Measurements from ENCODE around the gene APBA2.
A peak's percentile ranks its signal among the peaks of the same experiment; 100 is the strongest.

APBA2 gene

GRCh38 chr15:28961391-28961790 lies 75.6 kb downstream of the APBA2 start:
- peak; percentile 39 for DNase-seq

DNA sequence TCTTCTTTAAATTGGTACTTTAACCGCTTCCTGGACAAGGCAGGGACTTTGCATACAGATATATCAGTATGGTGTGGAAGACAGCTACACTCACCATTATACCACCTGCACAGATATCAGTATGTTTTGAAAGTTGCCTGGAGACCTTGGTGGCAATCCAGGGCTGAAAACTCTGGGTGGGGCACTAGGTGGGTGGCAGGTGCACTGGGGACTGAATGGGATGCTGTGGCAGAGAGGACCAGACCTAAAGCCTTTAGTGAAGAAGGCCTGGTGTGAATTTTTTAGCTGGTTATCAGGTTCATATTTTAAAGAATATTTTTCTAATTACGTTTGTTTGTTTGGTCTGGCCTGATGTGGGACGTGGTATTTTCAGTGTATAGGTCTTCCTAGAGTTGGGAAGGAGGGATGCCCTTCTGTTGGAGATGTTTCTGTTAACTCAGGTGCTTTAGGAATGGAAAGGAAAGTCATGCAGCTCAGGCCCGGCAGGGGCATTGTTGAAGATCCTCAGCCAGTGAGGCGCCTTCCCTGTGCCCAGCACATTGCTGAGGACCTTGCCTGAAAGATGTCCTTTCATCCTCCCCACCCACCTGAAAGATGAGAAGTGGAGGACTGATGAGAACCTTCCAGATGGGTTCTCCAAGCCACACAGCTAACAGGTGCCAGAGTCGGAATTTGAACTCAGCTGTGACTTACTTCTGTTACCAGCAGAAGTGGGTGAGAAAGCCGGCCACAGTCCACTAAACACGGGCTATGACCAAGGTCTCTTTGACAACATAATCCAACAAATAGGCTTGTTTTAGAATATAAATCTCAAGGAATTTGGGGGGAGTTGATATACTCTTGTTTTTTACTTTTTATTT lies 77.3 kb downstream of the APBA2 start:
- DNase-seq, result peak; percentile 51

DNA sequence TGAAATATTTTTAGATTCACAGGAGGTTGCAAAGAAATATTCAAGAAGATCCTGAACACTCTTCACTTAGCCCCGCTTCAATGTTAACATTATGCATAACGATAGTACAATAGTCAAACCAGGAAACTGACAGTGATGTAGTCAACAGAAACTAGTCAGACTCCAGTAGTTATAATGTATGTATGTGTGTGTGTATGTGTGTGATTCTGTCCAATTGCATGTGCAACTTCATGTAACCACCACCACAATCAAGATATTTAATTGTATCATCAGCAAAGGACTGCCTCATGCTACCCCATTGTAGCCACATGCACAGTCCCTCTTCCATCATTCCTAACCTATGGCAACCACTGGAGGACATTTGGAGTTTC lies 77.9 kb downstream of the APBA2 start:
- DNase-seq, result peak; percentile 32

GRCh38 chr15:28964098-28964497 lies 78.3 kb downstream of the APBA2 start:
- no peak for DNase-seq

GRCh38 chr15:28967066-28967465 lies 81.3 kb downstream of the APBA2 start:
- no peak for DNase-seq

DNA sequence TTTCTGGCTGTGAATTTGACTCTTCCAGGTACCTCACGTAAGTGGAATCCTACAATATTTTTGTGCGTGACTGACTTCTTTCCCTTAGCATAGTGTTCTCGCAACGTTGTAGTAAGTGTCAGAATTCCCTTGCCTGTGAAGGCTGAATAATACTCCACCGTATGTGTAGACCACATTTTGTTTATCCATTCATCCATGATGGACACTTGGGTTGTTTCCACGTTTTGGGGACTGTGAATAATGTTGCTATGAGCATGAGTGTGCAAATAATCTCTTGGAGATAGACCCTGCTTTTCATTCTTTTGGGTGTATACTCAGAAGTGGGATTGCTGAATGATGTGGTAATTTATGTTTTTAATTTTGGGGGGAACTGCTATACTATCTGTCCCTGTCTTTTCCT lies 82.2 kb downstream of the APBA2 start:
- DNase-seq, result no peak

GRCh38 chr15:28969511-28970085 lies 83.8 kb downstream of the APBA2 start:
- peak; percentile 37 for DNase-seq

- DNase-seq, result no peak
Observed at GRCh38 chr15:28974142-28974541, 88.4 kb downstream of the APBA2 start.

GRCh38 chr15:28975766-28976179 lies 90.0 kb downstream of the APBA2 start:
- peak; percentile 84 for DNase-seq

DNA sequence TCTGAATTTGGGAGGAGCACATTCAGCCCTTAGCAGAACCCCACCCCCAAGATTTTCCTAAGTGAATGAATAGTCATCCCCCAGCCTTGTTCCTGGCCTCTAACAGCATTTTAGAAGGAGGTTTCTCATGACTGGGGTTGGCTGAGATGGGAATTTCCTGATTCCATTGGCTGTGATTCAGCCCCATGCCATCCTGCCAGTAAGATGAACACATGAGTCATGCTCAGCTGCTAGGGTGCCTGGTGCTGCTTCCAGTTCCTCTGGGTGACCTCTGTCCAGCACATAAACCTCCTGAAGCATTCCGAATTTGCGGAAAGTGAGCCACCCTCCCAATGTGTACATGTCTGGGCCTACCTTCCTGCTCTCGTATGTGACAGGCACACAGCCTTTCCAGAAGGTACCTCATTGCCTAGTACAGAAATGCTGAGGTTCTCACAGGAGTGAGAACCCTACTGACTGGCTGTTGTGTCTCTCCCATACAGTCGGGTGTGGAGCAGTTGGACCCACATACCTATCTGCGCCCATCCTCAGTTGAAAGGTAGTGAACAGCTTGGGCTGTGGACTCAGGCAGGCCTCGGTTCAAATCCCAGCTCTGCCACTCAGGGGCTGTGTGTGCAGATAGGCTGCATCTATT lies 91.7 kb downstream of the APBA2 start:
- no peak for DNase-seq

GRCh38 chr15:28978011-28978378 lies 92.2 kb downstream of the APBA2 start:
- no peak for DNase-seq

DNA sequence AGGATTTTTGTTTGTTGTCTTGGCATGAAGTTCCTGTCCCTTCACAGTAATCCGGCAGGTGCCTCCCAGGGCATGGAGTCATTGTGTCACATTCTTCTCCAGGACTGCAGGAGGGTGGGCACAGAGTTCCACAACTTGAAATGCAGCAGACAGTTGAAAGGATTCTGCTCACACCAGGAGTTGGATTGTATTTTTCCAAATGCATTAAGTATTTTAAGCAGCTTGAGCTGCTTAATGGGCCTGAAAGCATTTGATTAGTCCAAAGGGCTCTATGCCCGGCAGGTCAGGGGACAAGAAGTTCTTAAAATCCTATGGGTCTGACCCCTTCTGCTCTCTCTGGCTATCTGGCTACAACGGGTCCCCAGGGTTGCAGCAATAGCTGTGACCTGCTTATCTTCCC lies 92.9 kb downstream of the APBA2 start:
- DNase-seq, result no peak

GRCh38 chr15:28979208-28979841 lies 93.6 kb downstream of the APBA2 start:
- no peak for DNase-seq

DNA sequence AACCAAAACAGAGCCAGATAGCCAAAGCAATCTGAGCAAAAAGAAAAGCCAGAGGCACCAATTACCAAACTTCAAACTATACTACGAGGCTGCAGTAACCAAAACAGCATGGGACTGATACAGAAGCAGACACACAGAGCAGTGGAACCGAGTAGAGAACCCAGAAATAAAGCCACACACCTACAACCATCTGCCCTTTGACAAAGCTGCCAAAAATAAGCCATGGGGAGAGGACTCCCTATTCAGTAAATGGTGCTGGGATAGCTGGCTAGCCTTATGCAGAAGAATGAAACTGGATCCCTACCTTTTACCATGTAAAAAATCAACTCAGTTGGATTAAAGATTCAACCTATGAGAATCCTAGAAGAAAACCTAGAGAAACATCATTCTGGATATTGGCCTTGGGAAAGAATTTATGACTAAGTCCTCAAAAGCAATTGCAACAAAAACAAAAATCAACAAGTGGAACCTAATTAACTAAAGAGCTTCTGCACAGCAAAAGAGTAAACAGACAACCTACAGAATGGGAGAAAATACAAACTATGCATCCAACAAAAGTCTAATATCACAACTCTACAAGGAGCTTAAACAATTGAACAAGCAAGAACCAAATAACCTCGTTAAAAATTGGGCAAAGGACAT lies 95.1 kb downstream of the APBA2 start:
- DNase-seq, result no peak

DNA sequence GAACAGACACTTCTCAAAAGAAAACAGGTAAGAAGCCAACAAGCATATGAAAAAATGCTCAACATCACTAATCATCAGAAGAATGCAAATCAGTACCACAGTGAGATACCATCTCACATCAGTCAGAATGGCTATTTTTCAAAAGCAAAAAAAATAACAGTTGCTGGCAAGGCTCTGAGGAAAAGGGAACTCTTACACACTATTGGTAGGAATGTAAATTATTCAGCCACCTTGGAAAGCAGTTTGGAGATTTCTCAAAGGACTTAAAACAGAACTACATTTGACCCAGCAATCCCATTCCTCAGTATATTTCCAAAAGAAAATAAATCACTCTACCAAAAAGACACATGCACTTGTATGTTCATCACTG lies 95.6 kb downstream of the APBA2 start:
- no peak for DNase-seq

DNA sequence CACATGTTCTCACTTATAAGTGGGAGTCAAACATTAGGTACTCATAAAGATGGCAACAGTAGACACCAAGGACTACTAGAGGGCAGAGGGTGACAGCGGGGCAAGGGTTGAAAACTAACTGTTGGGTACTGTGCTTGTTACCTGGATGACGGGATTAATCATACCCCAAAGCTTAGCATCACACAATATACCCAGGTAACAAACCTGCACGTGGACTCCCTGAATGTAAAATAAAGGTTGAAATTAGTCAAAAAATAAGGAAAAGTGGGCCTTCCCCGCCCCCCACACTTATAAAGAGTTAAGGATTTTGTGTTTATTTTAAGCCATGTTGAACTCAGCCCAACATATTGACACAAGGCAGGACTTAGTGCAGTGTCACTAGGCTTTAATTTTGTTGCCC lies 96.1 kb downstream of the APBA2 start:
- no peak for DNase-seq

- no peak for DNase-seq
Observed at GRCh38 chr15:28982886-28983285, 97.1 kb downstream of the APBA2 start.

DNA sequence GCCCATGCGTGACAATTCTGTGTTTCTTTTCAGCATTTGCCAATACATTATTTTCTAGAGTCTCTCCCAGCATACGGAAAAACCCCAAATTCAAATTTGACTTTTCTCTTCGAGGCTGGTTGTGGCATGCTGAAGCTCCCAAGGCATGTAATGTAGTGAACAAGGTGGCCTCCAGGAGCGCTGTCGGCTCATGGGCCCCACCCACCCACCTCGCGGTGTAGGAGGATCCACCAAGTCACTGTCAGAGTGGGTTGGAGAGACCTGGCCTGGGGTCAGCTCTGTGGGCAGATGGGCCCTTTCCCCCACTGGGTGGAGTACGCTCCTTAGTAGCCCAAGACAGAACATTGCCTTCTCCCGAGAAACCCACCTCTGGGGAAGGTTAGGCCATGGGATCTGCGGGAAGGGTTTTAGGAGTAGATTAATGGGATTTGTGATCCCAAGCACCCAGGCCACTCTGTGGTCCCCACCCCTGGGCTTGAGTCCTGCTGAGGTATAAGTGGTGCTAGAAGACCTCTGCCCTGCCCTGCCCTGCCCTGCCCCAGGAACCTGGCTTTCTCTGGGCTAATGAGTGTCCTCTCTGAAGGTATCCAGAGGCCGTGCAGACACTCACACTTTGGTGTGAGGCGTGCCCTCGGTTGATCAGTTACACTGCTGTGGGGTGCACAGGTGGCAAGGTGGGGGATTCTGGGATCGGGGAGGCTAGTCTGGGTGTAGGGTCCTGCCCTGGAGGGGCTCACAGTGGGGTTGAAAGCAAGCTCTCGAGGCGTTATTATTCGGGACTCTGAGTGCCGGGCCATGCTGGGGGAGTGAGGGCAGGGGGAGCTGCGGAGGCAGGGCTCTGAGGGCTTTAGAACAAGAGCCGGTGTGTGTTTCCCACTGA lies 97.9 kb downstream of the APBA2 start:
- no peak for DNase-seq

DNA sequence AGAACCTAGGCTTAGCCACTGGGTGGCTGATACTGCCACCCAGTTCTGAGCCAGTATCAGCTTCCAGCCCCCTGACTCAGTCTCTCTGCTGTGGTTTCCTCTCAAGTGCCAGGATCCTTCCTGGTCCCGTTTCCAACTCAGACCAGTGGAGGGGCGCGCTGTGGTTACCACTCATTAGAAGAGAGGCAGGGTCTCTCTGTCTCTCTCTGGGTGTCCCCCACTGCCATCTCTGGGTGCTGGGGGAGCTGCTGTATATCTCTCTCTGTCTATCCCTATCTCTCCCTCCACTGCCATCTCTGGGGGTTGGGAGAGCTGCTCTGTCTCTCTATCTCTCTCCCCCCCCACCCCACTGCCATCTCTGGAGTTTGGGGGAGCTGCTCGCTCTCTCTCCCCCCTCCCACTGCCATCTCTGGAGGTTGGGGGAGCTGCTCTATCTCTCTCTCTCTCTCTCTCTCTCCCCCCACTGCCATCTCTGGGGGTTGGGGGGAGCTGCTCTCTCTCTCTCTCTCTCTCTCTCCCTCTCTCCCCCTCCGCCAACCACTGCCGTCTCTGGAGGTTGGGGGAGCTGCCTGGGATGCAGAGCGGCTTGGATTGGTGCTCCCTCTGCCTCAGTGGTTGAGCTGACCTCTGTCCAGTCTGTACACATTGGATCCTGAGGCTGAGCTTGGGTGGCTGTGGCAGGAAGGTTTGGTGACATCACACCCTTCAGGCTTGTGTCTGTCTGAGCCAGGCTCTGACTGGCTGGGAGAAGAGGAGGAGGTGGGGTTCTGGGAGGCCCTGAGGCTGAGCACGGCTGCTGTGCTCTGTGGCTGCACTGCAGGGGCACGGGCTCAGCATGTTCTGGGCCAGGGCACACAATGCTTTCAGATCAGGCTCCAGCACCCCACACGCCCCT lies 98.9 kb downstream of the APBA2 start:
- no peak for DNase-seq

DNA sequence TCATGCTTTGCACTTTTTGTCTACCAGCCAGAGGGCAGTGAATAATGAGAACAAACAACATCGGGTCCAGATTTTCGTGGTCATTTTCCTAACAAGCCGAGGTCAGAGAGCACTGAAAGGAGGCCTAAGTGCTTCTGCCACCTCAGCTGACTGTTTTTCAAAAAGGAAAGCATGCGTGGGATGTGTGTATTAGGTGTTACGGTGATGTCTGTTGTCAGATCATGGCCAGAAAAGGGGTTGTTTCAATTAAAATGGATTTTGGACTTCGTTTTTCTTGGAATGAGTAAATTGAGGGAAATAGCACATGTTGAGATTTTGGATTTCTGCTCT lies 99.5 kb downstream of the APBA2 start:
- DNase-seq, result no peak

DNA sequence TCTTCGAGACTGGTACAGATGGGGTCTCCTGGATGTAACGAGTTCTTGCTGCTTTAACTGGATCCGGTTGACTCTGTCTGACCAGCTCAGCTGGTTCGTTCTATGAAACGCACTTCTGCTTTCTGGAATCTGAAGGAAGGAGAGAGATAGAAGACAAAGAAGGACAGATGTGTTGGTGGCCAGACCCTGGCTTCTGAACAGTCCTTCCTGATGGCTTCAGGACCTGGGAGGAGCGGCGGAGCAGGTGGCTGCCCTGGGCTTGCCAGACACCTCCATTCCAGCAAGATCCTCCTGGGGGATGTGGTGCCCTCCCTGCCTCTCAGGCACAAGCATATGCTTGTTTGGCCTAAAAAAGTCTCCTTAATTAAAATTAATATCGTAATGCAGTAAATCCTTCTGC lies 99.9 kb downstream of the APBA2 start:
- DNase-seq, result no peak
